Choroid plexus epithelial cell (primary cell): ENCODE measurements around the gene DIAPH2.
"Not testable (repeated sequence)": the region's sequence is repeated elsewhere in the genome, so short reads cannot be mapped to it uniquely, and the experiment has no call there.

Experiments
- DNase-seq: peaks from one replicate; pipeline ENCODE4 v3.0.0-alpha.2; 2010; ENCODE audit warnings: low read depth
- H3K4me3 ChIP-seq: 2 replicates; pipeline ENCODE4 v1.5.1; 2011; ENCODE audit warnings: low read depth, mild to moderate bottlenecking, control low read depth, low read length, moderate library complexity
- TF ChIP-seq, protein P1 (sequence below): conservative IDR thresholded peaks from 2 replicates; pipeline ENCODE4 v1.5.1; 2011; ENCODE audit warnings: low read depth, mild to moderate bottlenecking, control low read depth, inconsistent platforms, low read length, moderate library complexity

DIAPH2 gene

DNA sequence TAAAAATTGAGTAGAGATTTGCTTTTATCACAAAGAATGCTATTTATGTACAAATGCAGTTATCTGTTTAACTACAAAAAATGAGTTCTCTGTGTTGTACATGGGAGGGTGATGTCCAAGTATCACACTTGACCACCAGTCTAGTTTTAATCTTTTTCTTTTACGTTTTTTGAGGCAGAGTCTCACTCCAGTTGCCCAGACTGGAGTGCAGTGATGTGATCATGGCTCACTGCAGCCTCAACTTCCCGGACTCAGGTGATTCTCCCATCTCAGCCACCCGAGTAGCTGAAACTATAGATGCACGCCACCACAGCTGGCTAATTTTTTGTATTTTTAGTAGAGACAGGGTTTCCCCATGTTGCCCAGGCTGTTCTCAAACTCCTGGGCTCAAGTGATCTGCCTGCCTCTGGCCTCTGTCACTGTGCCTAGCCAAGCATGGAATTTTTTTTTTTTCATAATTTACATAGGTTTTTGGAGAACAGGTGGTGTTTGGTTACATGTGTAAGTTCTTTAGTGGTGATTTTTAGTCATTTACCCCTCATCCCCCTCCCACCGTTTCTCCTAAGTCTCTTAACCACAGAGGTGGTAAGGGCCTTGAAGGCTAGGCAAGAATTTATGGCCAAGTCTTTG lies 151.1 kb downstream of the DIAPH2 start:
- no peak for DNase-seq
- TF ChIP-seq, protein P1, sequence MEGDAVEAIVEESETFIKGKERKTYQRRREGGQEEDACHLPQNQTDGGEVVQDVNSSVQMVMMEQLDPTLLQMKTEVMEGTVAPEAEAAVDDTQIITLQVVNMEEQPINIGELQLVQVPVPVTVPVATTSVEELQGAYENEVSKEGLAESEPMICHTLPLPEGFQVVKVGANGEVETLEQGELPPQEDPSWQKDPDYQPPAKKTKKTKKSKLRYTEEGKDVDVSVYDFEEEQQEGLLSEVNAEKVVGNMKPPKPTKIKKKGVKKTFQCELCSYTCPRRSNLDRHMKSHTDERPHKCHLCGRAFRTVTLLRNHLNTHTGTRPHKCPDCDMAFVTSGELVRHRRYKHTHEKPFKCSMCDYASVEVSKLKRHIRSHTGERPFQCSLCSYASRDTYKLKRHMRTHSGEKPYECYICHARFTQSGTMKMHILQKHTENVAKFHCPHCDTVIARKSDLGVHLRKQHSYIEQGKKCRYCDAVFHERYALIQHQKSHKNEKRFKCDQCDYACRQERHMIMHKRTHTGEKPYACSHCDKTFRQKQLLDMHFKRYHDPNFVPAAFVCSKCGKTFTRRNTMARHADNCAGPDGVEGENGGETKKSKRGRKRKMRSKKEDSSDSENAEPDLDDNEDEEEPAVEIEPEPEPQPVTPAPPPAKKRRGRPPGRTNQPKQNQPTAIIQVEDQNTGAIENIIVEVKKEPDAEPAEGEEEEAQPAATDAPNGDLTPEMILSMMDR = no peak
- no peak overlapping the region for H3K4me3 ChIP-seq

DNA sequence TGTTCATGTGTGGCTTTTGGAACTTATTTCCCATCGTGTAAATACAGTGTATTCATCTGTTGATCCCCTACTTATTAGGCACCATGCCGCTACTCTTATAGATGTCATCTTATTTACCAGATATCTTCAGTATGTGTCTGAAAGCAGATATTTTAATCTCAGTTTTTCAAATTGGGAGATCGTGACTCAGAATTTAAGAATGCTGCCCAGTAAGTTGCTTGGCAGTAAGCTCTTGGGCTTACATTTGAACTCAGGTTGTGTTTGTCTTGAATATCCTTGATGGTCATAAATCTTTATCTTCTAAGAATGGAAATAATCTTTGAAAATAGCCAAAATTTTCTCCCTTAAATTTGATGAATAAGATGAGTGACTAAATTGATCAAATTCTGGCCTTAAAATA lies 153.2 kb downstream of the DIAPH2 start:
- H3K4me3 ChIP-seq = no peak overlapping the region
- TF ChIP-seq, protein P1 = no peak
- peak; percentile 31 for DNase-seq

DNA sequence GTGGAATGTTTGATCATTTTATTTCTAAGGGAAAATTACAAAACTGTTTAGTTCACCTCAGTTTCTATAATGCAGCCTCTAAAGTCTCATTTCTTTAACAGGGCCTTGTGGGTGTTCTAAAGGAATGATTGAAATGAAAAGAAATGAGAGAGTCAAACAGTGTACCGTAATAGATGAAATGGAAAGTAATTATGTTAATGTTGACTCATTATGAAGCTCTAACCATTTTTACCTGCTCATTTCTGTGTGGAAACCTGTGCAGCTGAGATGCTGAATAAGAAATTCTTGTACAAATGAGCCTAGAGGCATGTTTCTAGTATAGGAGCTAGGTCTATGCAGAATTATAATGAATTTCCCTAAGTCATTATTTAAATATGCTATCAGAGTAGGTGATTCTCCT lies 153.9 kb downstream of the DIAPH2 start:
- H3K4me3 ChIP-seq = no peak overlapping the region
- TF ChIP-seq, protein P1 = no peak
- no peak for DNase-seq

DNA sequence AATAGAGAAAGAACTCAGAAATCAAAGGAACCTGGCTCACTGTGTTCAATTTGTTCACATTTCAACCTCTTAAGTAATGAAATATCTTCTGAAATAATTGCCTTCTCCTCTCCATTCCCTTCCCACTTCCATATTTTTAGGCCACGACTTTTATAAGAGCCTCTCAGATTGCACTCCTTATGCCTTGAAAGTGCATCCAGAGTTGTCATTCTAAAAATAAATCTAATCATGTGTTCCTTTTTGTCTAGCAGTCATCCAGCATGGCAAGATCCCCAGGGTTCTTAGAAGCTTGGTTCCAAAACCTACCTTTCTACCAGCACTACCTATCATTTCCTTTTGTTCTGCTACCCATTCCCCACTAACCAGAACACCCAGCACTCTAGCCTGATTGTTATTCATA lies 156.7 kb downstream of the DIAPH2 start:
- no peak overlapping the region for H3K4me3 ChIP-seq
- TF ChIP-seq, protein P1 = no peak
- no peak for DNase-seq

DNA sequence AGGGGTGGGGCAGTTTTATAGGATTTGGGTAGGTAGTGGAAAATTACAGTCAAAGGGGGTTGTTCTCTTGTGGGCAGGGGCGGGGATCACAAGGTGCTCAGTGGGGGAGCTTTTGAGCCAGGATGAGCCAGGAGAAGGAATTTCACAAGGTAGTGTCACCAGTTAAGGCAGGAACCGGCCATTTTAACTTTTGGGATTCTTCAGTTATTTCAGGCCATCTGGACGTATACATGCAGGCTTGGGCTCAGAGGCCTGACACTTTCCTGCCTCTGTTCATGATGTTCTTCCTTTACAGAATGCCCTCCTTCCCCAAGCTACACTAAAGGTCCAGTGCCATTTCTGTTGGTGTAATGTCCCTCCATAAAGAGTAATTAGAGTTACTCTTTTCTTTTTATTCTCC lies 157.2 kb downstream of the DIAPH2 start:
- not testable (repeated sequence) for DNase-seq, H3K4me3 ChIP-seq

DNA sequence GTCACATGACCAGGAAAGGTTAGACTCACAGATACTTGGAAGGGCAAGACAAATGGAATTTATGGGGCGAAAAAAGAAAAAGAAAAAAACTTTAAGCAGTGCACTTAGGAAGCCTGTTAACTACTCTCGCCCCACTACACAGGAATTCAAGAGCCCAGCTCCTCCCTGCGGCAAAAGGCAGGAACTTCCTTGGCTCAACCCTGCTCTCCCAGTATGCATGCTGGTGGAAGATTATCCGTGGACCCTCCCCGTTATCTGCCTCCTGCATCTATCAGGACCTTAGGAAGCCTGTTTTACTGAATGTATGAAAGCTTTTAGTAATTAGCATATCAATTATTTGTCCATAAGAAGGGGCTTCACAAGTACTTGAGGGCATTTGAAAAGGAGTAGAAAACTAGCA lies 158.9 kb downstream of the DIAPH2 start:
- TF ChIP-seq, protein P1 = peak; percentile 58
- peak; percentile 50 for DNase-seq
- H3K4me3 ChIP-seq = no peak overlapping the region

DNA sequence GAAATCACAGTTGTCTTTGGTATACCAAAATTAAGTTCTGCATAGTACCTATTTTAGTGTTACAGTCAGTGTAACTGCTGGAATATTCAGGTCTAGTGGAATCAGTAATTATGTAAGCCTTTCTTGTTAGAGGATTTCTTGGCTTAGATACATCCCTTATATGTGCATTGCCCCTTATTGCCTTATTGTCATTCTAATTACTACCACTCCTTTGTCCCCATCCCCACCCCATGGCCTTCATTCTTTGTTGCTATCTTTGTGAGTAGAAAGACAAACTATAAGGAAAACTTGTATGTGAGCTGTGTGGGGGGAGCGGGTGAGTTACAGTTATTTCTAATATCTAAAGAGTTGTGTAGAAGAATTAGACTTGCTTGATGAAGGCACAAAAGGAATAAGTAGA lies 162.2 kb downstream of the DIAPH2 start:
- no peak overlapping the region for H3K4me3 ChIP-seq
- TF ChIP-seq, protein P1 = no peak
- DNase-seq = no peak

DNA sequence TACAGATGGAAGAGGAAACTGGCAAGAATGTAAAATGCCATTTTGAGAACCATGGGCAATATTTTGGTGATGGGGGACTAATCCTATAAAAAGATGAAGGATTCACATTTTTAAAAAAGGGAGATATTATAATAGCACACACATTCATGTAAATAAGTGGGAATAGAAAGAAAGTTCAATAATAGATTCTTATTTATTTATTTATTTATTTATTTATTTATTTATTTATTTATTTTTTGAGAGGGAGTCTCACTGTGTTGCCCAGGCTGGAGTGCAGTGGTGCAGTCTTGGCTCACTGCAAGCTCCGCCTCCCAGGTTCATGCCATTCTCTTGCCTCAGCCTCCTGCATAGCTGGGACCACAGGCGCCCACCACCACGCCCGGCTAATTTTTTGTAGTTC lies 174.8 kb downstream of the DIAPH2 start:
- DNase-seq, H3K4me3 ChIP-seq: not testable (repeated sequence)
